IMR-90 (cell line): ENCODE results near the gene POLE3. TPM values are rescaled to one million over a fixed set of nuclear protein-coding genes. Genes with fewer than 3 reads are reported as not detected.
A peak's percentile ranks its signal among the peaks of the same experiment; 100 is the strongest.

Experiments
- ATAC-seq: fragments of 200-7000 bp; cut with Tn5 transposase; 2 replicates; pipeline ENCODE4 v1.9.1; 2020; ENCODE audit warnings: low read depth, mild to moderate bottlenecking, moderate library complexity
- Bru-seq: library from RNA; stranded (reverse); fragments of 400-500 nt; gene quantifications from one replicate; lab custom pipeline; 2021; lab: Mats Ljungman, UMichigan
- BruChase-seq, 2 experiments: library from RNA; stranded (reverse); fragments of 400-500 nt; gene quantifications; one replicate each; lab custom pipeline; 2021; lab: Mats Ljungman, UMichigan
- BruUV-seq: library from RNA; stranded (reverse); fragments of 400-500 nt; replicated peaks from 2 replicates; lab custom pipeline; 2021; lab: Mats Ljungman, UMichigan
- CTCF ChIA-PET: fragments of 300-600 bp; formaldehyde crosslinking; extraction: SDS; loops from one replicate; lab custom pipeline; 2021; ENCODE audit warnings: antibody characterized with exemption; lab: Yijun Ruan, JAX
- POLR2A ChIA-PET: fragments of 300-600 bp; sonication (Branson Sonifier 250); formaldehyde crosslinking; loops from one replicate; lab custom pipeline; 2022; ENCODE audit warnings: antibody characterized with exemption; ENCODE audit not compliant: unreplicated experiment; lab: Charles Lee
- DNase-seq: peaks from one replicate; pipeline ENCODE4 v3.0.0; 2013
- H2AFZ ChIP-seq: replicated peaks from 2 replicates; pipeline ENCODE3; 2013; ENCODE audit warnings: low read length, mild to moderate bottlenecking; ENCODE audit not compliant: poor library complexity
- H2AK5ac ChIP-seq: 2 replicates; pipeline ENCODE4 v1.6.1; 2013; ENCODE audit warnings: low read depth, low read length, inconsistent platforms
- H2AK9ac ChIP-seq: replicated peaks from 2 replicates; pipeline ENCODE3; 2013; ENCODE audit warnings: mild to moderate bottlenecking, low read depth, low read length, moderate library complexity; ENCODE audit not compliant: poor library complexity
- H2BK120ac ChIP-seq: 2 replicates; pipeline ENCODE4 v1.6.1; 2013; ENCODE audit warnings: low read depth, low read length, inconsistent platforms
- H2BK15ac ChIP-seq: 3 replicates; pipeline ENCODE4 v1.6.1; 2013; ENCODE audit warnings: low read depth, low read length, inconsistent platforms
- H2BK20ac ChIP-seq: 2 replicates; pipeline ENCODE4 v1.6.1; 2013; ENCODE audit warnings: low read depth, mild to moderate bottlenecking, inconsistent platforms, low read length, moderate library complexity
- H2BK5ac ChIP-seq: 2 replicates; pipeline ENCODE4 v1.6.1; 2013; ENCODE audit warnings: mild to moderate bottlenecking, low read depth, low read length, inconsistent platforms; ENCODE audit not compliant: poor library complexity, severe bottlenecking
- H3K14ac ChIP-seq: replicated peaks from 2 replicates; pipeline ENCODE4 v1.6.1; 2013; ENCODE audit warnings: low read depth, low read length, inconsistent platforms
- H3K18ac ChIP-seq: 2 replicates; pipeline ENCODE4 v1.6.1; 2013; ENCODE audit warnings: low read depth, low read length, control low read depth
- H3K23ac ChIP-seq: 2 replicates; pipeline ENCODE4 v1.6.1; 2013; ENCODE audit warnings: low read depth, low read length, inconsistent platforms
- H3K27ac ChIP-seq: 2 replicates; pipeline ENCODE4 v1.5.1; 2013; ENCODE audit warnings: mild to moderate bottlenecking, control low read depth, low read length; ENCODE audit not compliant: insufficient read depth
- H3K27me3 ChIP-seq: 2 replicates; pipeline ENCODE4 v1.6.1; 2013; ENCODE audit warnings: low read length; ENCODE audit not compliant: control insufficient read depth, insufficient read depth
- H3K36me3 ChIP-seq: 2 replicates; pipeline ENCODE4 v1.6.1; 2013; ENCODE audit warnings: low read length, mixed read lengths; ENCODE audit not compliant: control insufficient read depth, insufficient read depth
- H3K4ac ChIP-seq: 2 replicates; pipeline ENCODE4 v1.6.1; 2013; ENCODE audit warnings: low read depth, low read length, inconsistent platforms
- H3K4me1 ChIP-seq: 2 replicates; pipeline ENCODE4 v1.6.1; 2013; ENCODE audit warnings: low read length, mixed read lengths; ENCODE audit not compliant: control insufficient read depth, insufficient read depth
- H3K4me2 ChIP-seq: 2 replicates; pipeline ENCODE4 v1.6.1; 2013; ENCODE audit warnings: low read depth, mild to moderate bottlenecking, control low read depth, low read length, moderate library complexity
- H3K4me3 ChIP-seq: 2 replicates; pipeline ENCODE4 v1.5.1; 2013; ENCODE audit warnings: low read depth, mild to moderate bottlenecking, control low read depth, low read length, moderate library complexity; ENCODE audit not compliant: insufficient read depth
- H3K56ac ChIP-seq: 2 replicates; pipeline ENCODE4 v1.6.1; 2013; ENCODE audit warnings: low read length, inconsistent platforms; ENCODE audit not compliant: insufficient read depth; ENCODE audit errors: extremely low read depth
- H3K79me1 ChIP-seq, 2 experiments: 2 replicates each; pipeline ENCODE4 v1.6.1; 2013; ENCODE audit warnings: low read length in 2 of 2, inconsistent platforms in 1 of 2, low read depth in 1 of 2
- H3K9ac ChIP-seq: 2 replicates; pipeline ENCODE4 v1.6.1; 2013; ENCODE audit warnings: low read depth, low read length, control low read depth
- H3K9me1 ChIP-seq: 2 replicates; pipeline ENCODE4 v1.6.1; 2013; ENCODE audit warnings: low read length, inconsistent platforms; ENCODE audit not compliant: insufficient read depth
- H3K9me3 ChIP-seq: 2 replicates; pipeline ENCODE4 v1.6.1; 2013; ENCODE audit warnings: low read length; ENCODE audit not compliant: control insufficient read depth, insufficient read depth
- H4K20me1 ChIP-seq: 2 replicates; pipeline ENCODE4 v1.6.1; 2013; ENCODE audit warnings: low read length, inconsistent platforms; ENCODE audit not compliant: insufficient read depth
- H4K5ac ChIP-seq: 2 replicates; pipeline ENCODE4 v1.6.1; 2013; ENCODE audit warnings: mild to moderate bottlenecking, low read depth, low read length, control low read depth
- H4K8ac ChIP-seq, 2 experiments: 2 replicates each; pipeline ENCODE4 v1.6.1; 2013; ENCODE audit warnings: low read depth in 2 of 2, low read length in 2 of 2, control low read depth in 1 of 2, inconsistent platforms in 1 of 2
- H4K91ac ChIP-seq: 2 replicates; pipeline ENCODE4 v1.6.1; 2013; ENCODE audit warnings: low read depth, low read length, inconsistent platforms; ENCODE audit not compliant: insufficient read depth
- BHLHE40 ChIP-seq: fragments of 150-350 bp; IDR thresholded peaks from 2 replicates; pipeline ENCODE4 v1.6.1; 2016; ENCODE audit warnings: mild to moderate bottlenecking, low read depth, low read length
- CEBPB ChIP-seq: IDR thresholded peaks from 2 replicates; pipeline ENCODE4 v1.6.1; 2012; ENCODE audit warnings: low read depth, low read length, improper control_type of control experiment
- CHD1 ChIP-seq: IDR thresholded peaks from 2 replicates; pipeline ENCODE4 v1.6.1; 2012; ENCODE audit warnings: low read depth, low read length, improper control_type of control experiment
- CTCF ChIP-seq: conservative IDR thresholded peaks from 2 replicates; pipeline ENCODE4 v1.5.1; 2012; ENCODE audit warnings: mild to moderate bottlenecking, low read depth, low read length, improper control_type of control experiment
- FOS ChIP-seq: fragments of 150-350 bp; IDR thresholded peaks from 2 replicates; pipeline ENCODE4 v1.6.1; 2016; ENCODE audit warnings: low read depth, low read length
- MAFK ChIP-seq: IDR thresholded peaks from 2 replicates; pipeline ENCODE4 v1.6.1; 2012; ENCODE audit warnings: low read depth, low read length, improper control_type of control experiment
- MAZ ChIP-seq: IDR thresholded peaks from 2 replicates; pipeline ENCODE4 v1.6.1; 2012; ENCODE audit warnings: low read depth, mild to moderate bottlenecking, low read length, improper control_type of control experiment, moderate library complexity, borderline replicate concordance
- MXI1 ChIP-seq: IDR thresholded peaks from 2 replicates; pipeline ENCODE4 v1.6.1; 2012; ENCODE audit warnings: low read depth, mild to moderate bottlenecking, low read length, moderate library complexity, borderline replicate concordance
- NFE2L2 ChIP-seq: fragments of 150-350 bp; IDR thresholded peaks from 2 replicates; pipeline ENCODE4 v1.6.1; 2016; ENCODE audit warnings: low read depth, mild to moderate bottlenecking, low read length
- POLR2A ChIP-seq: IDR thresholded peaks from 2 replicates; pipeline ENCODE4 v1.6.1; 2012; ENCODE audit warnings: mild to moderate bottlenecking, low read depth, low read length
- RAD21 ChIP-seq: IDR thresholded peaks from 2 replicates; pipeline ENCODE4 v1.6.1; 2012; ENCODE audit warnings: low read length, improper control_type of control experiment
- RCOR1 ChIP-seq: IDR thresholded peaks from 2 replicates; pipeline ENCODE4 v1.6.1; 2012; ENCODE audit warnings: mild to moderate bottlenecking, low read length, improper control_type of control experiment; ENCODE audit not compliant: insufficient replicate concordance
- RFX5 ChIP-seq: IDR thresholded peaks from 2 replicates; pipeline ENCODE4 v1.8.0; 2012; ENCODE audit warnings: low read depth, mild to moderate bottlenecking, low read length, moderate library complexity
- USF2 ChIP-seq: fragments of 150-350 bp; IDR thresholded peaks from 2 replicates; pipeline ENCODE4 v1.6.1; 2017; ENCODE audit warnings: mild to moderate bottlenecking, antibody characterized with exemption, low read length, low read depth
- WGBS, 2 experiments: methylation state at CpG; one replicate each; pipeline versions ENCODE4 v1.1.5 to v1.1.7; 2013; ENCODE audit warnings: missing lambda C conversion rate in 2 of 2; ENCODE audit not compliant: insufficient read length in 1 of 2; ENCODE audit errors: extremely low coverage in 2 of 2; 5-methylcytosine and 5-hydroxymethylcytosine counted together
- dilution Hi-C: fragments of 300-500 bp; cut with HindIII; formaldehyde crosslinking; loops from one replicate; pipeline ENCODE4 v1.14.3; 2018; ENCODE audit warnings: low sequenced_read_pairs; ENCODE audit not compliant: unreplicated experiment
- in situ Hi-C: fragments of 300-500 bp; cut with MboI; formaldehyde crosslinking; loops from 3 replicates; pipeline ENCODE4 v1.14.3; 2019; ENCODE audit warnings: low sequenced_read_pairs, inconsistent platforms, mixed read lengths
- intact Hi-C: fragments of 100-400 bp; cut with micrococcal nuclease; formaldehyde crosslinking; loops from 2 replicates; pipeline ENCODE4 v1.10.0; 2022
- long read RNA-seq: library from polyadenylated mRNA; unstranded; transcript quantifications from one replicate; pipeline ENCODE4 v2.0.0, GENCODE V29; 2021; ENCODE audit not compliant: unreplicated experiment
- polyA plus RNA-seq, 3 experiments: library from polyadenylated mRNA; depleted of rRNA; stranded (reverse); fragments of >200 nt; gene quantifications; 2 replicates each; pipeline ENCODE4 v1.2.3, GENCODE V29; 2012; ENCODE audit warnings: low replicate concordance in 1 of 3
- total RNA-seq: library from RNA; depleted of rRNA; stranded (reverse); fragments of >200 nt; gene quantifications from 2 replicates; pipeline ENCODE4 v1.2.3, GENCODE V29; 2012; rRNA removed

The POLE3 gene
- total RNA-seq (43.0 and 48.3 TPM in 2 replicates), polyA plus RNA-seq (2012; rRNA removed) (33.4 and 34.8 TPM in 2 replicates), Bru-seq, nascent RNA (percentile 71 among the genes with signal in this experiment), BruChase-seq, experiment 1, labeled RNA remaining after a 6-hour chase (percentile 92 among the genes with signal in this experiment), BruChase-seq, experiment 2, labeled RNA remaining after a 2-hour chase (percentile 89 among the genes with signal in this experiment)
- polyA plus RNA-seq (2012; cell fraction: cytosol; rRNA removed) = 14.6 and 19.9 TPM in 2 replicates
- polyA plus RNA-seq (2012; cell fraction: nucleus; rRNA removed; ENCODE audit: low replicate concordance) = 35.9 and 55.9 TPM in 2 replicates
- long read RNA-seq, transcript POLE3-201 (4 exons, 2,109 nt) = major isoform, 21 of 24 reads
- long read RNA-seq, partial matches to known transcripts = 0 of 24 reads
- long read RNA-seq, other reads (novel, unspliced or antisense) = 2 of 24 reads

- Histone ChIP-seq H3K4me1 (peaks cover 3% of the 10 kb centered on the region; the same call in 1 of the 2 replicates), H2BK120ac (peak within 1 kb of the TSS; percentile 99), H4K5ac (peak within 1 kb of the TSS; percentile 94), H4K8ac (peak within 1 kb of the TSS; percentile 96 to 98), H4K91ac (peak within 1 kb of the TSS; percentile 99), H3K27me3 (no peaks in the 10 kb centered on the region), H3K9me3 (no peaks in the 10 kb centered on the region), H3K14ac (peak within 1 kb of the TSS; percentile 95), H3K4me2 (peak within 1 kb of the TSS; percentile 96), H3K56ac (peak within 1 kb of the TSS; percentile 96), H2BK15ac (peak within 1 kb of the TSS; percentile 71; the same call in 1 of the 3 replicates), H3K27ac (peak within 1 kb of the TSS; percentile 94), H4K20me1 (no peaks in the 10 kb centered on the region), H2AFZ (peak within 1 kb of the TSS; percentile 96), H3K79me1 (peaks cover 12 to 19% of the 10 kb centered on the region in 2 experiments; a peak in 3 of 4 replicates), H2AK5ac (peak within 1 kb of the TSS; percentile 94), H3K4me3 (peak within 1 kb of the TSS; percentile 78), H3K36me3 (peaks cover 3% of the 10 kb centered on the region), H2BK20ac (peak within 1 kb of the TSS; percentile 73; the same call in 1 of the 2 replicates), H3K23ac (peak within 1 kb of the TSS; percentile 92), H3K18ac (peak within 1 kb of the TSS; percentile 95), H3K9ac (peak within 1 kb of the TSS; percentile 94), H2BK5ac (peak within 1 kb of the TSS; percentile 96), H2AK9ac (peak within 1 kb of the TSS; percentile 88), H3K9me1 (no peaks in the 10 kb centered on the region), H3K4ac (peak within 1 kb of the TSS; percentile 95)
- dilution Hi-C loops = no loop called here
- TF ChIP-seq NFE2L2 = 0 out of 2 replicates have a peak, but pooled peaks have one; percentile 15
- no peak for TF ChIP-seq RCOR1
- TF ChIP-seq RFX5 = no peak
- no peak for TF ChIP-seq RAD21
- TF ChIP-seq MAFK = peak; percentile 10; the same call in 1 of the 2 replicates
- TF ChIP-seq MXI1 = peak; percentile 79
- peak; percentile 80 for TF ChIP-seq POLR2A
- peak; percentile 14; the same call in 1 of the 2 replicates for TF ChIP-seq CTCF
- TF ChIP-seq FOS = no peak
- TF ChIP-seq CEBPB = peak; percentile 83
- TF ChIP-seq USF2 = peak; percentile 96
- TF ChIP-seq BHLHE40 = 0 out of 2 replicates have a peak, but pooled peaks have one; percentile 37
- no peak for TF ChIP-seq CHD1
- TF ChIP-seq MAZ = peak; percentile 69
- in situ Hi-C loops = no loop called here
- DNase-seq (peak; percentile 94), ATAC-seq (peak; percentile 97)
- WGBS, 2 experiments = 0% methylated on average over 39 of the region's 61 CpGs; no CpG with 5 or more reads in 1 of the 2 experiments
- intact Hi-C loops = no loop called here
- ChIA-PET POLR2A (interaction anchor here (0.6 to 1.3 kb wide), 4 partner anchors 9 to 316 kb away, joined by 3 to 4 read pairs (median 3); partner anchors contain the start of gene ALAD), CTCF (no interaction called here)
- no TSS peak for BruUV-seq
Observed at GRCh38 chr9:113410207-113410864, at the start of gene POLE3, which contains the start of gene C9orf43. Gene POLE3, minus strand, starts transcription at chr9:113410675. Its CDS starts 382 bp downstream, at chr9:113410293. Gene C9orf43, plus strand, starts transcription at chr9:113410747. Its CDS starts 2,747 bp downstream, at chr9:113413494.
